Stimulated activated CD4-positive, alpha-beta T cell treated with anti-CD3 and anti-CD28 coated beads, Interleukin-1b, Interleukin-23, amount 100 ng/mL, for 4 hours (primary cell): ENCODE measurements around the gene SPATA31A3.
"Not testable (repeated sequence)": the region's sequence is repeated elsewhere in the genome, so short reads cannot be mapped to it uniquely, and the experiment has no call there.

Experiments
- DNase-seq, 2 donors: peaks; one replicate each; pipeline ENCODE4 v3.0.0-alpha.2; 2020; ENCODE audit warnings: low read depth in 2 of 2

The SPATA31A3 gene

DNA sequence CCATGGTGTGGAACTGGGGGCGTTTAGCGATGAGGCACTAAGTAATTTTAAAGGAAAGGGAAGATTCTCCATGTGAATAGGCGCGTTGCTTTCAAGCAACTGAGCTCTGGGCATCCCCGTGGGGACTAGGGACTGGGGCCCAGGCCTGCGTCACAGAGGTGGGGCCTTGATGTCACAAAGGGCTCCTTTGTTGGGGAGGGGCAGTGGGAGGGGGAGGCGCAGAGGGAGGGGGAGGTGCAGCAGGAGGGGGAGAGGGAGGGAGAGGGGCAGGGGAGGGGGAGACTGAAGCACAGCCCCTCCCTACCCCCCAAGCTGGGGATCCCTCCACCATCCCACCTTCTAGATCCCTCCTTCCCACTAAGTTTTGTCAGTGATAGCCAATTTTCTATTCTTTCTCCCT is at the start of gene SPATA31A3:
SPATA31A3 (minus strand) TSS at position 101 of the 400 bp plus-strand sequence; CDS start at position 72, 29 bp downstream.
- not testable (repeated sequence) for DNase-seq

DNA sequence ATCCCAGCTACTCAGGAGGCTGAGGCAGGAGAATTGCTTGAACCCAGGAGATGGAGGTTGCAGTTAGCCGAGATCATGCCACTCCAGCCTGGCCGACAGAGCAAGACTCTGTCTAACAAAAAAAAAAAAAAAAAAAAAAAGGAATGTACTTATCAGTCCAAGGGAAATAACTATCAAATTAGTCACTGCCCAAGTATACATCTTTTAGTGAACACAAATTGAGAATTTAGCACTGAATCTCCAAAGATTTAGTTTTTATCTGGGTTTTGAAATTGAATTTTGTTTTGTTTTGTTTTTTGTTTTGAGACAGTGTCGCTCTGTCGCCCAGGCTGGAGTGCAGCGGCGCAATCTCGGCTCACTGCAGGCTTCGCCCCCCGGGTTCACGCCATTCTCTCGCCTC is 39.8 kb downstream of the SPATA31A3 start:
- DNase-seq = not testable (repeated sequence)

DNA sequence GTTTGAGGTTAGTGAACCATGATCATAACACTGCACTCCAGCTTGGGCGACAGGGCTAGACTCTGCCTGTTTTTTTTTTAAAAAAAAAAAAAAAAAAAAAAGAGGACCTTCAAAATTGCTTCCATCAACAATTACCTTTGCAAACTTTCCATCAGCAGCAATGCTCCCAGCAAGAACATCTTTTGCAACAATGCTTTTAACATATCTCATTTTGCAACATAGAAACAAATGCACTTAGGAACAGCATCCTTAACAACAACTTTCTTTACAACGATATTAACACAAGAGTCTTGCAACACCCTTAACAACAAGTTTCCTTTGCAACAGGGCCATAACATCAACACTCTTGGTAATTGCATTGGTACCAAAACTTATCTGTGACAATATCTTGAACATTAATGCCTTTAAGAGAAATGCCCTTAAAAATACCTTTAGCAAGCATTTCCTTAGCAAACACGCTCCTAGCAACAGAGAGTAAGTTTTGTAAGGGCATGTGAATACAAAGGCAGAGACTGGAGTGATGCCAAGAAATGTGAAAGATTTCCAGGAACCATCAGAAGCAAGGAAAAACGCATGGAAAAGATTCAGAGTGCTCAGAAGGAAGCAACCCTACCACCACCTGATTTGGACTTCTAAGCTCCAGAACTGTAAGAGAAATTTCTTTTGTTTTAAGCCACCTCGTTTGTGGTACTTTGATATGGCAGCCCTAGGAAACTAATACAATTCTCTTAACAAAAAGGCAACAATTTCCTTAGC is 49.8 kb downstream of the SPATA31A3 start:
- not testable (repeated sequence) for DNase-seq

DNA sequence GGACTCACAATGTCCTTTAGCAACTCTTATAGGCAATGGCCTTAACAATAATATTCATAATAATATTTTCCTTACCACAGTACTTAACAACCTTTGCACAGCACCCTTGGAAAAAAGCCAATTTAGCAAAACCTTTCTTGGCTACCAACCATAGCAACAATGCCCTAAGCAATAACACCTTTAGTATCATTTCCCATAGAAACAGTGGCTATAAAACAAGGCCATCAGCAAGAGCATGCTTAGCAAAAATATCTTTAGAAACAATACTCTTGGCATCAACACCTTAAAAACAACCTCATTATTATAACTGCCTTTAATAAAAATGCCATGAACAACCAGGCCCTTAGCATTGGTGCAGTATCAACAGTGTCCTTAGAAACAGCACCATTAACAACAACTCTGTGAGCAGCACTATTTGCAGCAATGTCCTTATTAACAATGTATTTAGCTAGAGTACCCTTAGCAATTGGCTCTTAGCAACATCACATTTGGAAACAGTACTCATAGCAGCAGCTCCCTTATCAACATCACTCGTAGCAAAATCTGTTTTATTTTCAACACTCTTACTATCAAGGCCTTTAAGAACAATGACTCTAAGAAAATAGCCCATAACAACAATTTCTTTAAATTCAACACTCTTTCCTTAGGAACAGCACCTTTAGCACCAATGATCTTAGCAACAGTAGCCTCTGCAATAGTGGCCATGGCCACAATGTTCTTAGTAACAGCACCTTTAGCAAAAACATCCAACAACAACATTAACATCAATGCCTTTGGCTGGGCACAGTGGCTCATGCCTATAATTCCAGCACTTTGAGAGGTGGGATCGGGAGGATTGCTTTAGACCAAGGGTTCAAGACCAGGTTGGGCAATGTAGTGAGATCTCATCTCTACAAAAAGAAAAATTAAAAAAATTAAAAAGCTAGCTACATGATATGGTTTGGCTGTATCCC is 52.2 kb downstream of the SPATA31A3 start:
- DNase-seq = not testable (repeated sequence)

DNA sequence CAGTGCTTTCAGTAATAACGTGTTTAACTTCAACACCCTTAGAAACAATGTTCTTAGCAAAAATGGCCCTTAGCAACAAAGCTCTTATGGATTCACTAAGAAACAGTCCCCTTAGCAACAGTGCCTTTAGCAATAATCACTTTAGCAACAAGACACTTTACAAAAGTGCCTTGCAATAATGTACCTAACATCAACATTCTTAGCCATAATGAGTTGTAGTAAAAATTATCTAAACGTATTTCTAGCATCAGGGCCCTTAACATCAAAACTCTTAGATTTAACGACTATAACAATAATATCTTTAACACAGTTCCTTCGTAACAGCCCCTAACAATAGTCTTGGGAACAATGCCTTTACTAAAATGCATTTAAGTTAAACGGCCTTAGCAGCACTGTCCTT is 54.0 kb downstream of the SPATA31A3 start:
- DNase-seq = not testable (repeated sequence)

DNA sequence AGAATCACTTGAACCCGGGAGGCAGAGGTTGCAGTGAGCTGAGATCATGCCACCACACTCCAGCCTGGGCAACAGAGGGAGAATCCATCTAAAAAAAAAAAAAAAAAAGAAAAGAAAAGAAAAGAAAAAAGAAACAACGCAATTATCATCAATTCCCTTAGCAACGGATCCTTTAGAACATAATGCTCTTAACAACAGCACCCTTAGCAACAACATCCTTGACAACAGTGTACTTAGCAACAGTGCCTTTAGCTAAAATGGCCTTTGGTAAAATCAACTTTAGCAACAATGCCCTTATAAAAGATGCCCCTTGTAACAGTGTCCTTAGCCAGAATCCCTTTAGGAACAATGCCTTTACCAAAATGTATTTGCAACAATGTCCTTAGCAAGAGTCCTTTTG is 54.7 kb downstream of the SPATA31A3 start:
- not testable (repeated sequence) for DNase-seq
